ENCODE measurements around the gene C3orf18.

- no peak for TF ChIP-seq RAD21 (IDR thresholded peaks at IDR 0.05; ENCODE audit: low read length)
- TF ChIP-seq TAF1 (IDR thresholded peaks at IDR 0.05; ENCODE audit: borderline replicate concordance, low read depth, low read length) = no peak
- TF ChIP-seq FOSL2 (IDR thresholded peaks at IDR 0.05; ENCODE audit: borderline replicate concordance, low read depth) = no peak
- no peak for TF ChIP-seq JUND (IDR thresholded peaks at IDR 0.05)
- no peak for TF ChIP-seq EP300 (IDR thresholded peaks at IDR 0.05; ENCODE audit: borderline replicate concordance in 1 of 2, low read depth in 1 of 2, low read length in 1 of 2)
- no peak for TF ChIP-seq CTCF (IDR thresholded peaks at IDR 0.05)
- no peak for TF ChIP-seq SIN3A (IDR thresholded peaks at IDR 0.05; ENCODE audit: borderline replicate concordance, low read depth, low read length)
These were observed 32.2 kb upstream of the C3orf18 start for GRCh38 chr3:50599716-50600118.
